ENCODE measurements around the gene DMTF1.

DNA sequence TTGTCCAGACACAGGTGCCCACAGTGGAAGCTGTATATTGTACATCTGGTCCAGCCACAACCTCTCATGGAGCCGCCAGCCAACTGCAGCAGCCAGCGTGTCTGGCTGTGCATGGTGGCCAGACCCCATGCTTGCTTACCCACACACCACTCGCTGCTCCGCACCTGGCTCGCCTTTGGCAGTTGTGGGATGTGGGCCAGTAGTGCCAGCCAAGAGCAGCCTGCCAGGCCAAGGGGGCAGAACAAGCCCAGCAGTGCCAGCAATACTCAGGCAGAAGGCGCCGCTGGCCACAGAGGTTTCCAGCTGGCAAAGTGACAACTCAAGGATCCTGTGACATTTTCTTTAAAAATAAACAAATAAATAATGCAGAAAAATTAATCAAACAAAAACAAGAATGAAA, 79.0 kb downstream of the DMTF1 start:
- TF ChIP-seq, protein P1, sequence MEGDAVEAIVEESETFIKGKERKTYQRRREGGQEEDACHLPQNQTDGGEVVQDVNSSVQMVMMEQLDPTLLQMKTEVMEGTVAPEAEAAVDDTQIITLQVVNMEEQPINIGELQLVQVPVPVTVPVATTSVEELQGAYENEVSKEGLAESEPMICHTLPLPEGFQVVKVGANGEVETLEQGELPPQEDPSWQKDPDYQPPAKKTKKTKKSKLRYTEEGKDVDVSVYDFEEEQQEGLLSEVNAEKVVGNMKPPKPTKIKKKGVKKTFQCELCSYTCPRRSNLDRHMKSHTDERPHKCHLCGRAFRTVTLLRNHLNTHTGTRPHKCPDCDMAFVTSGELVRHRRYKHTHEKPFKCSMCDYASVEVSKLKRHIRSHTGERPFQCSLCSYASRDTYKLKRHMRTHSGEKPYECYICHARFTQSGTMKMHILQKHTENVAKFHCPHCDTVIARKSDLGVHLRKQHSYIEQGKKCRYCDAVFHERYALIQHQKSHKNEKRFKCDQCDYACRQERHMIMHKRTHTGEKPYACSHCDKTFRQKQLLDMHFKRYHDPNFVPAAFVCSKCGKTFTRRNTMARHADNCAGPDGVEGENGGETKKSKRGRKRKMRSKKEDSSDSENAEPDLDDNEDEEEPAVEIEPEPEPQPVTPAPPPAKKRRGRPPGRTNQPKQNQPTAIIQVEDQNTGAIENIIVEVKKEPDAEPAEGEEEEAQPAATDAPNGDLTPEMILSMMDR (optimal IDR thresholded peaks at IDR 0.05 in 1 of 3, IDR thresholded peaks at IDR 0.05 in 1 of 3, conservative IDR thresholded peaks at IDR 0.05 in 1 of 3; ENCODE audit: extremely low read depth in 1 of 3, insufficient read depth in 2 of 3, low read length in 3 of 3): no peak
- TF ChIP-seq EZH2 (IDR thresholded peaks at IDR 0.05; ENCODE audit: low read length): no peak
